BJ (cell line): ENCODE measurements around the gene ALDH1L1. TPM values are rescaled to one million over a fixed set of nuclear protein-coding genes. Genes with fewer than 3 reads are reported as not detected.

Source experiments
- CTCF ChIA-PET: fragments of 350-600 bp; formaldehyde crosslinking; extraction: SDS; loops from one replicate; lab custom pipeline; 2021; ENCODE audit warnings: antibody characterized with exemption, inconsistent platforms; lab: Yijun Ruan, JAX
- POLR2A ChIA-PET: fragments of 300-600 bp; sonication (Branson Sonifier 250); formaldehyde crosslinking; extraction: SDS; loops from one replicate; lab custom pipeline; 2021; ENCODE audit warnings: antibody characterized with exemption; lab: Charles Lee
- DNase-seq: peaks from one replicate; pipeline ENCODE4 v3.0.0-alpha.2; 2011; ENCODE audit warnings: low read depth
- H3K27me3 ChIP-seq: 2 replicates; pipeline ENCODE4 v1.6.0; 2011; ENCODE audit warnings: low read length; ENCODE audit not compliant: control insufficient read depth, insufficient read depth
- H3K36me3 ChIP-seq: 2 replicates; pipeline ENCODE4 v1.5.1; 2011; ENCODE audit warnings: low read length; ENCODE audit not compliant: control insufficient read depth, insufficient read depth
- H3K4me3 ChIP-seq: 2 replicates; pipeline ENCODE4 v1.5.1; 2011; ENCODE audit warnings: low read depth, mild to moderate bottlenecking, control low read depth, low read length
- CTCF ChIP-seq: IDR thresholded peaks from 2 replicates; pipeline ENCODE4 v1.5.1; 2011; ENCODE audit warnings: low read depth, mild to moderate bottlenecking, control low read depth, inconsistent platforms, low read length, moderate library complexity; ENCODE audit not compliant: insufficient read depth
- polyA plus RNA-seq: library from polyadenylated mRNA; depleted of rRNA; stranded (reverse); fragments of >200 nt; gene quantifications from 2 replicates; pipeline ENCODE4 v1.2.3, GENCODE V29; 2011

The ALDH1L1 gene
- polyA plus RNA-seq, 1 experiment: 0.37 TPM

GRCh38 chr3:126158912-126159454 is 21.4 kb downstream of the ALDH1L1 start:
- Histone ChIP-seq H3K36me3 (no peaks in the 10 kb centered on the region), H3K27me3 (peaks cover 7% of the 10 kb centered on the region; the same call in 1 of the 2 replicates), H3K4me3 (no peak overlapping the region)
- CTCF ChIA-PET: no interaction called here
- DNase-seq: no peak
- POLR2A ChIA-PET: no interaction called here
- TF ChIP-seq CTCF: no peak

GRCh38 chr3:126158016-126158911 is 22.1 kb downstream of the ALDH1L1 start:
- no peak for TF ChIP-seq CTCF
- no peaks in the 10 kb centered on the region for H3K36me3 ChIP-seq
- DNase-seq: no peak
- no peak overlapping the region for H3K4me3 ChIP-seq
- CTCF ChIA-PET: no interaction called here
- POLR2A ChIA-PET: no interaction called here
- peaks cover 4% of the 10 kb centered on the region; the same call in 1 of the 2 replicates for H3K27me3 ChIP-seq

GRCh38 chr3:126157083-126157768 is 23.2 kb downstream of the ALDH1L1 start:
- peaks cover 4% of the 10 kb centered on the region; the same call in 1 of the 2 replicates for H3K27me3 ChIP-seq
- ChIA-PET CTCF (interaction anchor here (1.2 to 1.8 kb wide), 3 partner anchors 16 to 40 kb away, joined by 3 to 9 read pairs (median 4); no protein-coding TSS in a partner anchor), POLR2A (no interaction called here)
- no peak for DNase-seq
- H3K4me3 ChIP-seq: no peak overlapping the region
- no peaks in the 10 kb centered on the region for H3K36me3 ChIP-seq
- TF ChIP-seq CTCF: no peak

- CTCF ChIA-PET: interaction anchor here (1.2 to 1.8 kb wide), 3 partner anchors 15 to 41 kb away, joined by 3 to 9 read pairs (median 4); no protein-coding TSS in a partner anchor
- POLR2A ChIA-PET: no interaction called here
- no peak for TF ChIP-seq CTCF
- peaks cover 4% of the 10 kb centered on the region; the same call in 1 of the 2 replicates for H3K27me3 ChIP-seq
- H3K4me3 ChIP-seq: no peak overlapping the region
- H3K36me3 ChIP-seq: no peaks in the 10 kb centered on the region
- DNase-seq: no peak
Observed at GRCh38 chr3:126156468-126156867, 23.9 kb downstream of the ALDH1L1 start.
